HG02623 (cell line): Measurements from ENCODE around the gene IKZF4.
"Not testable (repeated sequence)": the region's sequence is repeated elsewhere in the genome, so short reads cannot be mapped to it uniquely, and the experiment has no call there.

Experiments used
- ATAC-seq: cut with Tn5 transposase; IDR thresholded peaks from one replicate; pipeline ENCODE4 v1.9.1; 2021; ENCODE audit warnings: moderate library complexity; ENCODE audit not compliant: unreplicated experiment

Gene IKZF4

GRCh38 chr12:56020423-56021184 is at the start of gene IKZF4:
TSS of gene IKZF4 (plus strand) at chr12:56021043. CDS start at chr12:56021494, 451 bp downstream.
- ATAC-seq = no peak

- no peak for ATAC-seq
Measured at GRCh38 chr12:55972042-55972441, 48.8 kb upstream of the IKZF4 start.

GRCh38 chr12:55972456-55972855 is 48.4 kb upstream of the IKZF4 start:
- ATAC-seq = no peak

- no peak for ATAC-seq
Measured at GRCh38 chr12:55972911-55973598, 47.8 kb upstream of the IKZF4 start.

- peak; percentile 91 for ATAC-seq
Measured at GRCh38 chr12:55973599-55974307, 47.1 kb upstream of the IKZF4 start, which contains the start of gene RAB5B. TSS of gene RAB5B (plus strand) at chr12:55974078. CDS start at chr12:55986961, 12,883 bp downstream.

GRCh38 chr12:55974308-55974730 is 46.5 kb upstream of the IKZF4 start:
- ATAC-seq = peak; percentile 7

GRCh38 chr12:55978393-55978792 is 42.5 kb upstream of the IKZF4 start:
- ATAC-seq = no peak

- ATAC-seq = no peak
Measured at GRCh38 chr12:55979069-55979468, 41.8 kb upstream of the IKZF4 start.

GRCh38 chr12:55981882-55982281 is 39.0 kb upstream of the IKZF4 start:
- not testable (repeated sequence) for ATAC-seq

GRCh38 chr12:55982319-55982936 is 38.4 kb upstream of the IKZF4 start:
- ATAC-seq = peak; percentile 72

- no peak for ATAC-seq
Measured at GRCh38 chr12:55983232-55983842, 37.5 kb upstream of the IKZF4 start.

GRCh38 chr12:55984861-55985260 is 36.0 kb upstream of the IKZF4 start:
- no peak for ATAC-seq

- ATAC-seq = no peak
Measured at GRCh38 chr12:55985341-55985740, 35.5 kb upstream of the IKZF4 start.

- not testable (repeated sequence) for ATAC-seq
Measured at GRCh38 chr12:55985976-55986375, 34.9 kb upstream of the IKZF4 start.

- no peak for ATAC-seq
Measured at GRCh38 chr12:55991110-55991509, 29.7 kb upstream of the IKZF4 start.

- ATAC-seq = no peak
Measured at GRCh38 chr12:55993230-55993853, 27.5 kb upstream of the IKZF4 start.

- ATAC-seq = no peak
Measured at GRCh38 chr12:55995366-55995765, 25.5 kb upstream of the IKZF4 start.

GRCh38 chr12:55996201-55996714 is 24.6 kb upstream of the IKZF4 start:
- no peak for ATAC-seq

- peak; percentile 99 for ATAC-seq
Measured at GRCh38 chr12:55996715-55997534, 23.9 kb upstream of the IKZF4 start, which contains the start of gene SUOX. TSS of gene SUOX (plus strand) at chr12:55997276. CDS start at chr12:56002222, 4,946 bp downstream.
